Measurements from ENCODE around the gene RTN4RL1. TPM values are rescaled to one million over a fixed set of nuclear protein-coding genes. Genes with fewer than 3 reads are reported as not detected.

RTN4RL1 gene
- total and polyA plus RNA-seq, 9 of the 15 experiments (the other 6 are each of a cell fraction or from before 2014, with no cell fraction given) = 0.04 to 0.06 (median 0.04) TPM; not detected in 5

- 78% methylated on average over 7 of the region's 10 CpGs for WGBS (ENCODE audit: insufficient coverage, low coverage, missing lambda C conversion rate)
- Histone ChIP-seq H3K4me2 (ENCODE audit: insufficient read depth, low read length) (no peak overlapping the region), H3K9ac (ENCODE audit: insufficient read depth in 1 of 2, low read depth in 2 of 2, low read length in 2 of 2) (no peak overlapping the region), H3K27me3 (ENCODE audit: control insufficient read depth in 2 of 2, insufficient read depth in 2 of 2, low read length in 2 of 2) (no peaks in the 10 kb centered on the region), H3K9me1 (ENCODE audit: control insufficient read depth, insufficient read depth, low read length) (no peaks in the 10 kb centered on the region), H2AFZ (ENCODE audit: low read depth, low read length) (no peak overlapping the region), H3K36me3 (ENCODE audit: control insufficient read depth, insufficient read depth, low read length) (peaks cover 16% of the 10 kb centered on the region; the same call in 2 of the 3 replicates), H4K20me1 (replicated peaks; ENCODE audit: control insufficient read depth, insufficient read depth, low read length) (no peaks in the 10 kb centered on the region), H3K27ac (ENCODE audit: extremely low read depth, low read depth, low read length) (no peak overlapping the region), H3K79me2 (ENCODE audit: control insufficient read depth, insufficient read depth, low read length) (no peaks in the 10 kb centered on the region), H3K9me3 (replicated peaks; ENCODE audit: control insufficient read depth, insufficient read depth, low read depth, low read length) (no peaks in the 10 kb centered on the region), H3K4me3 (no peak overlapping the region), H3K4me1 (replicated peaks in 1 of 2; ENCODE audit: control insufficient read depth in 2 of 2, insufficient read depth in 2 of 2, low read length in 2 of 2) (peaks cover 0 to 19% of the 10 kb centered on the region in 2 experiments; a peak in 2 of 5 replicates)
- ChIA-PET POLR2A (no interaction called here), CTCF (ENCODE audit: low intra/inter-chr PET ratio) (interaction anchor here (0.8 kb wide), 1 partner anchor 181 kb away, joined by 3 read pairs; no protein-coding TSS in a partner anchor)
- BruUV-seq (replicated peaks) = no TSS peak
- in situ Hi-C loops (cut with MboI) = loop anchor here (10.0 kb wide), 1 partner anchor 179 kb away; no protein-coding TSS in a partner anchor
- ATAC-seq (no peak), FAIRE-seq (no peak), DNase-seq (ENCODE audit: extremely low read depth in 1 of 4, low spot score in 3 of 4) (no peak)
- TF ChIP-seq ZNF354B (CRISPR knock-in tag; IDR thresholded peaks at IDR 0.05) (no peak), MBD2 (IDR thresholded peaks at IDR 0.05; ENCODE audit: borderline replicate concordance, low read depth) (no peak), KDM1A (IDR thresholded peaks at IDR 0.05) (peak in 1 of 2 experiments; percentile 63; a peak in 1 of 4 replicates)
- intact Hi-C loops (cut with micrococcal nuclease) = no loop called here
These were observed 40.8 kb upstream of the RTN4RL1 start for GRCh38 chr17:2065949-2066400.

GRCh38 chr17:2064980-2065785, 40.0 kb upstream of the RTN4RL1 start:
- DNase-seq (ENCODE audit: extremely low read depth in 1 of 4, low spot score in 3 of 4) (peak; percentile 59 to 78 (median 66)), FAIRE-seq (no peak), ATAC-seq (peak; percentile 95)
- H3K79me2 ChIP-seq (ENCODE audit: control insufficient read depth, insufficient read depth, low read length) = no peaks in the 10 kb centered on the region
- H3K4me1 ChIP-seq (replicated peaks in 1 of 2; ENCODE audit: control insufficient read depth in 2 of 2, insufficient read depth in 2 of 2, low read length in 2 of 2) = peaks cover 0 to 20% of the 10 kb centered on the region in 2 experiments; a peak in 2 of 5 replicates
- in situ Hi-C loops (cut with MboI) (loop anchor here (10.0 kb wide), 1 partner anchor 180 kb away; no protein-coding TSS in a partner anchor), intact Hi-C loops (cut with micrococcal nuclease) (no loop called here)
- no peak overlapping the region for H3K4me3 ChIP-seq
- no peaks in the 10 kb centered on the region for H3K9me1 ChIP-seq (ENCODE audit: control insufficient read depth, insufficient read depth, low read length)
- H3K27ac ChIP-seq (ENCODE audit: extremely low read depth, low read depth, low read length) = no peak overlapping the region
- no peaks in the 10 kb centered on the region for H3K27me3 ChIP-seq (ENCODE audit: control insufficient read depth in 2 of 2, insufficient read depth in 2 of 2, low read length in 2 of 2)
- ChIA-PET POLR2A (no interaction called here), CTCF (ENCODE audit: low intra/inter-chr PET ratio) (interaction anchor here (0.6 to 0.8 kb wide), 2 partner anchors 182 to 217 kb away, joined by 3 to 4 read pairs; no protein-coding TSS in a partner anchor)
- no peak overlapping the region for H3K4me2 ChIP-seq (ENCODE audit: insufficient read depth, low read length)
- H2AFZ ChIP-seq (ENCODE audit: low read depth, low read length) = no peak overlapping the region
- H4K20me1 ChIP-seq (replicated peaks; ENCODE audit: control insufficient read depth, insufficient read depth, low read length) = no peaks in the 10 kb centered on the region
- no peaks in the 10 kb centered on the region for H3K9me3 ChIP-seq (replicated peaks; ENCODE audit: control insufficient read depth, insufficient read depth, low read depth, low read length)
- H3K9ac ChIP-seq (ENCODE audit: insufficient read depth in 1 of 2, low read depth in 2 of 2, low read length in 2 of 2) = no peak overlapping the region
- no TSS peak for BruUV-seq (replicated peaks)
- WGBS (ENCODE audit: insufficient coverage, low coverage, missing lambda C conversion rate) = 69% methylated on average over 13 of the region's 24 CpGs
- H3K36me3 ChIP-seq (ENCODE audit: control insufficient read depth, insufficient read depth, low read length) = peaks cover 16% of the 10 kb centered on the region; the same call in 2 of the 3 replicates
- TF ChIP-seq HNRNPH1 (optimal IDR thresholded peaks at IDR 0.05; ENCODE audit: low read depth, low read length) (no peak), GABPB1 (CRISPR knock-in tag; IDR thresholded peaks at IDR 0.05) (0 out of 2 replicates have a peak, but pooled peaks have one; percentile 29), RCOR1 (IDR thresholded peaks at IDR 0.05; ENCODE audit: borderline replicate concordance in 1 of 2, low read depth in 2 of 2, low read length in 2 of 2) (0 out of 4 replicates have a peak, but pooled peaks of 1 of the 2 experiments have one; percentile 13), SMC3 (conservative IDR thresholded peaks at IDR 0.05; ENCODE audit: insufficient read depth, low read depth, low read length) (peak; percentile 55), ATF7 (IDR thresholded peaks at IDR 0.05) (peak; percentile 74; the same call in 1 of the 2 replicates), JUND (IDR thresholded peaks at IDR 0.05; ENCODE audit: borderline replicate concordance, low read depth, low read length) (peak; percentile 76), JUND (tag; IDR thresholded peaks at IDR 0.05; ENCODE audit: borderline replicate concordance, low read depth, low read length) (peak; percentile 76; the same call in 1 of the 3 replicates)
- TF ChIP-seq, protein P1, sequence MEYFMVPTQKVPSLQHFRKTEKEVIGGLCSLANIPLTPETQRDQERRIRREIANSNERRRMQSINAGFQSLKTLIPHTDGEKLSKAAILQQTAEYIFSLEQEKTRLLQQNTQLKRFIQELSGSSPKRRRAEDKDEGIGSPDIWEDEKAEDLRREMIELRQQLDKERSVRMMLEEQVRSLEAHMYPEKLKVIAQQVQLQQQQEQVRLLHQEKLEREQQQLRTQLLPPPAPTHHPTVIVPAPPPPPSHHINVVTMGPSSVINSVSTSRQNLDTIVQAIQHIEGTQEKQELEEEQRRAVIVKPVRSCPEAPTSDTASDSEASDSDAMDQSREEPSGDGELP (CRISPR knock-in tag; IDR thresholded peaks at IDR 0.05; ENCODE audit: borderline replicate concordance) = 0 out of 2 replicates have a peak, but pooled peaks have one; percentile 25
